Activated CD4-positive, alpha-beta T cell treated with anti-CD3 and anti-CD28 coated beads for 24 hours (primary cell): ENCODE measurements around the gene MYLK.

Experiments used
- DNase-seq, 2 donors: peaks; one replicate each; pipeline ENCODE4 v3.0.0-alpha.2; 2020; ENCODE audit warnings: low read depth in 2 of 2

The MYLK gene

DNA sequence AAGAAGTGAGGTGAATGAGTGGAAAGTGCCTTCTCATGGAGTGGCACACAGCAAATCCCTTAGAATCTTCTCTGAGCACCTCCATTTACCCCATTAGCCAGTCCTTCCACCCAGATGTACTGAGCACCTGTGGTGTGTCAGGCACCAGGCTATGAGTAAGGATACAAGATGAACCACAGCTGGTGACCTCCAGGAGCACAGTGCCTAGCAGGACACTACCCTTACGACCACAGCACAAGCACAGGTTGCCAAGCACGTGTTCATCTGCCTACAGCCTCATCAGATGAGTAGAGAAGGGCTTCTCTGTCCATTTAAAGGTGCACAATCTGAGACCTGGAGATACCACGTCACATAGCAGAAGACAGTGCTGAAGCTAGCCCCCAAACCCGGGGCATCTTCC, 6.2 kb downstream of the MYLK start:
- no peak for DNase-seq

DNA sequence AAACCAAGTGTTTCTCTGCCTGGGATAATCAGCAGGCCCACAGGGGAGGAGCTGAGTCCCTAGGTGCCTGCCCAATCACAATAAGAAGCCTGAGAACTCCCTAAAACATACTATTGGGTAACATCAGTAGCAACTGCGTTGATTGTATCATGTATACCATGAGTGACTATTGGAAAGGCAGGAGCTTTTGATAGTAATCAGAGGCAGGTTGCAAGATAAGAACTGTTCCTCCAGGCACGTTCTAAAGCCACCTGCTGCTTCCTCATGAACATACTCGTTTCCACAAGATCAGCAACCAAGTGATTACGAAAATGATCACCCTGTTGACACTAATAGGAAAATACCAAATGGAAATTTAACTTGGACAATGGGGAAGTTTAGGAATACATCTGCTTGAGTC, 6.7 kb downstream of the MYLK start:
- no peak for DNase-seq

DNA sequence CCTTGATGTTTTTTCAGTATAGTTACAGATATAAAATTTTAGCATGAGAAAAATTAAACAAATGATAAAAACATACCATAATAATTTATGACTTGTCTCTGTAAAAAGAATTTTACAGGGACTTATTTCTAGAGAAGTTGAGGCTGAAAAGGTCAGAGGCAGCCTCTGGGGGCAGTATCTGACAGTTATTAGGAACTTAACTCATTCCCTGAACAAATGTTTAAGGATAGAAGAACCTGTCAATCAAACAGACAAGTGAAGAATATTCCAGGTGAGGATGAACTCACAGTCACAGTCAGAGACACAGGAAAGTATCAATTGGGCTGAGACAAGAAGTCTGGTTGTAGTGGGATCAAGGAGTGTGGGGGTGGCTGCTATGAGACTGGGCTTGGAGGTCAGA, 7.3 kb downstream of the MYLK start:
- no peak for DNase-seq

DNA sequence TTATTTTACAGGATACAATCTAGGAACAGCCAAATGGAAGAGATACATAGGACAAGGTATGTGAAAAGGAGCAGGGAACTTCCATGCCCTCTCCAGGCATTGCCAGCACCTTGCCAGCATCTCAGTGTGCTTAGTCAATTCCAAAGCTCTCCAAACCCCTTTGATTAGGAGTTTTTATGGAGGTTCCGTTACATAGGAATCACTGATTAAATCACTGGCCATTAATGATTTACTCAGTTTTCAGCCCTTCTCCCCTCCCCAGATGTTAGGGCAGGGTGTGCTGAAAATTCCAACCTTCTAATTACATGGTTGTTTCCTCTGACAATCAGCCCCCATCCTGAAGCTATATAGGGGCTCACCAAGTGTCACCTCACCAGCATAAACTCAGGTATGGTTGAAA, 11.5 kb downstream of the MYLK start:
- DNase-seq, result no peak

DNA sequence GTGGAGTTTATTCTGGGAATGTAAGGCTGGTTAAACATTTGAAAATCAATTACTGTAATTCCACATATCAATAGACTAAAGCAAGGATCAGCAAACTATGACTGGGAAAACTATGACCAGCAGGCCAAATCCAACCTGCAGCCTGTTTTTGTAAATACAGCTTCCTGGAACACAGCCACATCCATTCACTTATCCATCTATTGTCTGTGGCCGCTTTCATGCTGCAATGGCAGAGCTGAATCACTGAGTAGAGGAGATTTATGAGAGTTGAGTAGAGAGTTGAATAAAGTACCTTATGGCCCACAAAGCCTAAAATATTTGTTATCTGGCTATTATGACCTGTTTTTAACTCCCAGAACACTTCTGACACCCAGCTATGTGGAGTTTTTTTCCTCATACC, 12.2 kb downstream of the MYLK start:
- DNase-seq, result no peak

DNA sequence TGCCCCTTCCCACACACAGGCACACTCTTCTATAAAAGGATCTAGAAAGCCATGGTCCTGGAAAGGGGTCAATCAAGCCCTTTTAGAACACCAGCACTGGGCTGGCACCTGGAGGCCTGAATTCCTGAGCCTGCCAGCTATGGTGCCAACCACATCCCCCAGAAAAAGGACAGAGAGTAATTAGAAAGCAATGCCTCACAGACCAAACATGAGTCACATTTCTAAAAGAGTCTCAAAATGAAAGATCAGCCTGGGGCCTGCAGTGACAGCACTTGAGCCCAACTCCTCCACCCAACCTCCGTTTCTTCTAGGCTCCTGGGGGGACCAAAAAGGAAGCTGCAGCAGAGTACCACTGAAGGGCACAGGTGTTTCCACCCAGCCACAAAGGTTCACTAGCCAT, 14.1 kb downstream of the MYLK start:
- DNase-seq, result no peak

DNA sequence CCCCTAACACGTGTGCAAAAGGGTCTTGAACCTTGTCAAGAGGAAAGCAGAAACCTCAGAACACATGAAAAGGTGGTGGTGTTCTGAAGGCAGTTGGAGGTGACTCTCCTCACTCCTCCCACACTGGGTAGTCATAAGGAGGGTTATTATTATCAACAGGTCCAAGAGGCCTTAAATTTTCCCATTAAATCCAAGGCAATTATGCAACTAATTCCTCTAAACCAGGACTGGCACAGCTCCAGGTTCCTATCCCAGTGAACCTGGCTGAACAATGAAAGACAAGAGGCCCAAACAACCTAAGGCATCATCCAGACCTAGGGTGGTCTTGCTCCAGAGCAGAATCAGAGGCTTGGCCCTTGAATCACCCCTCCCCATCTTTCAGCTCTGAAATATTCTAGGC, 15.0 kb downstream of the MYLK start:
- no peak for DNase-seq

DNA sequence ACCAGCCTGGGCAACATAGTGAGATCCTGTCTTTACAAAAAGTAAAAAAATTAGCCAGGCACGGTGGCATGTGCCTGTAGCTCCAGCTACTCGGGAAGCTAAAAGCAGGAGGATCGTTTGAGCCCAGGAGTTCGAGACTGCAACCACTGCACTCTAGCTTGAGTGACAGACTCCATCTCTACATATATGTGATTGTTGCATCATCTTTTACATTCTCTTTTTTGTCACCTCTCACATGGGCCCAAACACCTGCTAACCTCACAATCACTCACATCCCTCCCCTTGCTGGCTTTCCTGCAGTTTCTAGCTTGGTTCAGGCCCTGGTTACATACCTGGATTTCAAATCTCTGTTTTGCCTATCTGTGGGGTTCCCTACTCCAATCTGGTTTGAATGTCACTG, 19.4 kb downstream of the MYLK start:
- DNase-seq, result no peak

DNA sequence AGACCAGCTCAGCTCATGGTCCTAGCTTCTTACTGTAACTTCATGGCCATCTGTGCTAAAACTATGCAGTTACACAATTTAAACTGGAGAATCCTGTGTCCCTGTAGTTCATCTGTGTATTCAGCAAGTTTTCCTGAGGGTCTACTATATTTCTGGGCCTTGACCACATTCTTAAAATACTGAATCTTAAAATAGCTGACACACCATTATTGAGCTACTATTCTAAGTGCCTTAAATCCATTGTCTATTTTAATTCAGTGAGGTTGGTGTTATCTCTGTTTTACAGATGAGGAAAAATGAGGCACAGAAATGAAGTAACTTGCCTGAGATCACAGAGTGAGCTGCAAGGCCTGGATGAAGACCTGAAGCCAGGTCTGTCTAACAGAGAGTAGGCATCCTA, 22.0 kb downstream of the MYLK start:
- DNase-seq, result no peak

DNA sequence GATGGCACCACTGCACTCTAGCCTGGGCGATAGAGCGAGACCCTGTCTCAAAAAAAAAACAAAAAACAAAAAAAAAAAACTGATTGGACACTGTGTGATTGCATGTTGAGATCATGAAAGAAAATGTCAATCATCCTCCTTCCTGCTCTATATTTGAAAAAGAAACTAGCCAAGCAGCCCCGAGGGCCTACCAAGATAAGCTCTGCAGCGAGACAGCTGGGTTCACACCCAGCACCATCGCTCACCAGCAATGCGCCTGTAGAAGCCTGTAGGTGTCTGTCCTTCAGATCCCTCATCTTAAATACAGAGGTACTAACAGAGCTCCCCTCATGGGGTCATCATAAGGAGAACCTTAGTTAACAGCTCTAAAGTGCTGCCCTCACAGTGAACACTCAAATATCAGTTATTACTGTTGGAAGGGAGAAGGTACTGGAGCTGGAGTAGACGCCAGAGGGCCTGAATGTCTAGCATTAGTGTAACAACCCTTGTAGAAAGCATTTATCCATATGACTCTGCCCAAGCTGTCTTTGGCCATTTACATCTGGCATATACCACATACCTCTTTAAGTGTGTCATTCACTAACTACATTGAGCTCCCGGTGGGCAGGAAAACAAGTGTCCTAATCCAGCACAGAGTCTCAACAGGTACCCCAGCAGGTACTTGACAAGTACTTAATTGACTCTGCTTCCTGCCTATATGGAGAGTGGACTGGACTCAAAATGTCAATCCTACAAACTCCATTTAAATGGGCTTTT, 22.9 kb downstream of the MYLK start:
- no peak for DNase-seq

DNA sequence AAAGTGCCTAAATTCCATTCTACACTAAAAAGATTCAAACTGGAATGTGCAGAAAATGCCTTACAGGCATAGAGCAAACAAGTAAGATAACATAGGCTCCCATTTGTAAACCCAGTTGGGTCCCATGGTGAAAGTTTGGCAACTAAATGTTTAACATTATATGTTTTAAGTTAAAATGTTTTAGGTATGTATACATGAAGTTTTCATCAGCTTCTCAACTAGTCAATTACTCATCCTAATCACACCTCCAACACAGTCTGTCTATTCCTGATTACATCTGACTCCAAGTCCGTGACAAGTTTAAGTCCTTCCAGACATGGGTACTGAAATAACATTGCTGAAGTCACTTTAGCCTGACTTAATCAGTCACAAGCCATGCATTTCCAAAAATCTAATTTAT, 25.0 kb downstream of the MYLK start:
- DNase-seq, result no peak

DNA sequence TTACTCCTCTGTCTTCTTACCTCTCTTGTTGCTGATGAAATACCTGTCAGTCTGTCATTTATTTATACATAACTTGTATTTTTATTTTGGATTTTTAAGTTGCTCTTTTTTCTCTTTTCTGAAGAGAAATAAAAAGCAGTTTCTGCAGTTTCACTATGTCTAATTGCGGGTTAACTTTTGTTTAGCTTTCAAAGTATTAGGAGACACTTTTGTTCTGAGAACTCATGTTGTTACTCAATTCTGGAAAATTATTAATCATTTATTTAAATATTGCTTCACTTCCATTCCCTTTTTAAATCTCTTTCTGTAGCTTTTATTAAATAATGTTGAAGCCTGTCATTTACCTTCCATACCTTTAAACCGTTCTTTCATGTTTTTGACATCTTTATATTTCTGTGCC, 29.2 kb downstream of the MYLK start:
- DNase-seq, result no peak

DNA sequence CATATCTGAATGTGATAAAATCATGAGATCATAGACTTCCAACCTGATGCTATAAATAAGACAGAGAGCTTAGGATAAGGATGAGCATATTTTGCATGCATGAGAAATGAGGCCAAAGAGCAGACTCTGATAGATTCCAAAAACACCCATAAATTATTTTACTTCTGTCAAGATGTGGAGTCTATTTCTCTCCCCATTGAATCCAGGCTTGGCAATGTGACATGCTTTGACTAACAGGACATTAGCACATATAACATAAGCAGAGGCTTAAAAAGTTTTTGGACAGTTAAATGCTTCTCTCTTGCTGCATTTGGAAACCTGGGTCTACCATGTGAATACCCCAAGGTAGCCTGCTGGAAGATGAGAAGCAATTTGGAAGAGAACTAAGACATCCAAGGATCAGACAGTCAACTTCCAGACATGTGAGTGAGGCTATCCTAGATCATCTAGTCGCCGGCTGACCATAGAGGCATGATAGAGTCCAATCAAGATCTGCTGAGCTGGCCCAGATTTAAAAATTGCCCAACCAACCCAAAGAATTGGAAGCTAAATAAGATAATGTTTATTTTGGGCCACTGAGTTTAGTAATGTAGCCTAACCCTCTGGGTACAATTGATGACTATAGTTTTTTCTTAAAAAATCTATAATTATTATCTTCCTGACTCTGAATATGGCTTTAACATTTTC, 30.3 kb downstream of the MYLK start:
- no peak for DNase-seq

DNA sequence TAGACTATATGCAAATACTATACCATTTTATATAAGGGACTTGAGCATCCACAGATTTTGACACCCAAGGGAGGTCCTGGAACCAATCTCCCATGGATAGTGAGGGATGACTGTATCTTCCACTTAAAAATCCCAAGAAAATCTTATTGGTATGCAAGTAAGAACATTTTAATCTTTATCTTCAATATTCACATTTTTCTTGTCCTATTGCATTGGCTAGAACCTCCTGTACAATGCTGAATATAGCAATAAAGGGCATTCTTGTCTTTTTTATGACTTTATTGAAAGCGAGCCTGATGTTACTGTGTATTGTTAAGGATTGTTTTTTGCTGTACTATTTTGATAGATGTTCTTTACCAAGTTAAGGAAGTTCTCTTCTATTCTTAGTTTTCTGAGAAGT, 36.9 kb downstream of the MYLK start:
- DNase-seq, result no peak

DNA sequence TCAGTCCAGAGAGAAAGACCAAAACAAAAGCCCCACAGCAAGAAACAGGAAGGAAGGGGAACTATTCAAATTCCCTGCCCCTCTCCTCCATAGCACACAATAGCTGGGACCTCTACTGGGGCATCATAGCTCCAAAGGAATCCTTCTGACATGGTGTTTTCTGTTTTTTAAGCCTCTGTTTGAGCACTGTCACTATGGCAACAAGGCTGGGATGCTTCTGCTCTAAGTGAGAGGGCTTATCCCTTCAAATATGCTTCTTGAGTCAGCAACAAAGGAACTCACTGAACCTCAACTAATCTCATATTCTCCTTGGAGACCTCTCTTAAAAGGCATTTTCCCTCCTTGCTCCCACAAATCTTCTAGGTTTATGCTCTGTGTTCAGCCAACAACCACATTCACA, 40.5 kb downstream of the MYLK start:
- DNase-seq, result no peak

DNA sequence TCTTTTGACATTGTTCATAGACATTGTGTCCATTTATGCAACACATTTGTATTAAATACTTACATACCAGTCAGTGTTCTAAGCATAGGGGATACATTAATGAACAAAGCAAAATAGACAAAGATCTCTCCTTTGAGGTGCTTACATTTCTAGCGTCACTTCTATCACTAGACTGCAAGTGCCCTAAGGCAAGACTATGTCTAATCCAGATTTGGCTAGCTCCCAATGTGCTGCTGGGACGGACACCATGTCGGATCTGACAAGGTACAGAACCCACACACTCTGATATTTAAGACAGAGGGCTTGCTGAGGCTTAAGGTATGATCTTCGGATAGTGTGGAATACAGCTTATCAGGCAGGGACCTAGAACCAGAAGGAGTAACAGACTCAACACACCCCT, 41.4 kb downstream of the MYLK start:
- DNase-seq, result no peak

DNA sequence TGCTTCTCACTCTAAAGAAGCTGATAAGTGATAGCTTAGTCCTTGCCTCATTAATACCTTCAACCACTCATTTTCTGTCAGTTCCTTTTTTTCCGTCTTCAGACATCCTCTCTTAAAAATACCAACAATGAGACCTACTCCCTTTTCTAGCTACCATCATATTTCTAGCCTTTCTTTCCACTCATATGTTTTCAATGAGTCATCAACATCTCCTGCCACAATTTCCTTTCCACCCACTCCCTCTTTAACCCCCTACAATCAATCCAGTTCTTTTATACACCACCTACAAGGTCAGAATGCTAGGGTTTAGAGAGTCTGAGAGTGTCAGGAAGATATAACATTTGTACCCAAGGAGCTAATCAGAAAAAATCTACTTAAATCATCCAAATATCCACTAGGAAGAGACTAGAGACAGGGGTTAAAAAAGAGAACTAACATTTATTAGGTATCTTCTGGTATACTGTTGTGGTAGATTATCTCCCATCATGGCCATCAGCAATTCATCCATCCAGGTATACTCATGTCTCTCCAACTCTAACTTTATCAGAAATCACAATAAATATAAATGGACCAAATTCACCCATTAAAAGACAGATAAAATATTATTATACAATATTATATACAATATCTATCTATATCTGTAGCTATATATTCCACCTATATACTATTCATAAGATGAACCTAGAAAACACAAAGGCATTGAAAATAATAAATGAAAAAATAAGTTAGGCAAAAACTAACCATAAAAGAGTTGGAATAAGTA, 42.5 kb downstream of the MYLK start:
- no peak for DNase-seq

DNA sequence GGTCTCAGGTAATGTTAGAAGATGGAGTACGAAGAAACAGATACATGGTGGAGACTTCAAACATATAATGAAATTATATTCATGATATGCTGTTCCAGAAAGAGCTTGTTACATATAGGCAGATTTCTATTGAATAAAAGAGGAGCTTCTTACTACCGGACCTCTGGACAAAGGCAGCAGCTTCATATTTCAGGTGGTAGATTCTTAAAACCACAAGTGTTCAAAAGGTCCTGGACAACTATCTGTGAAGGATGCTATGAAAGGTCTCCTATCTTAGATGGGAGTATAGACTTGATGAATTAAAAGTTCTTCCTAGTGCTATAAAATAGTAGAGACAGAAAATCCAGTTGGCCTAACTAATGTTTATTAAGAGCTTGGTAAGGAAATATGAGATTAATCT, 43.2 kb downstream of the MYLK start:
- DNase-seq, result no peak

DNA sequence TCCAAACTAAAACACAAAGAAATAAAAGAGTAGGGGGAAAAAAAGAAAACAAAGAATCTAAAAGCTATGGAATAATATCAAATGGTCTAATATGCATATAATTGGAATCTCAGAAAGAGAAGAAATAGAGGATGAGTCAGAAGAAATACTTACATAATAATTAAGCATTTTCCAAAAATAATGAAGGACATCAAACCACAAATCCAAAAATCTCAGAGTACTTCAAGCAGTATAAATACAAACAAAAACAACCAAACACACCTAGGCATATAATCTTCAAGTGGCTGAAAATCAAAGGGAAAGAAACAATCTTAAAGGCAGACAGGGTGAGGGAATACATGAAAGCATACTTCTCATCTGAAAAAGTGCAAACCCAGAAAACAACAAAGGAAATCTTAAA, 46.3 kb downstream of the MYLK start:
- no peak for DNase-seq

DNA sequence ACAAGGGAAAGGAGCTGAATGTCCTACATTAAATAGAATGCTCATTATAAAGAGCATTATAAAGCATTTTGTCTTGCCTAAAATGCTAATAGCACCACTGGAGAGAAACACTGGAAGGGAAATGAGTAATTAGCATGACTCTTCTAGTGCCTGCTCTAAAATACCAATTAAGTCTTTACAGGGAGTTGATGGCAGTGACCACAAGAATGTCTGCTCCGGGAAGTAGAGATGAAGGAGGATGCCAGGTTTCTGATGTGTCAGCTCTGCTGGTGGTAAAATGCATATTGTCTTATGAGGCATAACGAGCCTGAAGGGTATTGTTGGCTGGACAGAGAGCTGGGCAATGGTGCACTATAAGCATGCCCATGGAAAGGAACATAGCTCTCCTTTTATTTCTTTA, 49.5 kb downstream of the MYLK start:
- DNase-seq, result no peak

DNA sequence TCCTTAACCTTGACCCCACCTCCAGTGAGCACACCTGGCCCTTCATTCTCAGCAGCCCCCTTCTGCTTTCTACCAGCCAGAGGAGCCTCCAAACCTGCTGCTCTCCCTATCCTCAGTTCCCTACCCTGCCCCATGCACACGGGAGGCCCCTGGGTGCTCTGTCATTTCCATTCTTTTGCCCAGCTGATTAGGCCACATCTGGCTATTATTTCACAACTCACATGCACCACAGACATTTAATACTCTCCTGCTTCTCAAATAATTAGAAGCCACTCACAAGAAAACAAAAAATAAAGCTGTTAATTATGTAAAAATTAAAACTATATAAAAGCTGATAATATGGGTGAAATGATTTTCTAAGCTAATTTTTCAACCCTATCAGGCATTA, 50.7 kb downstream of the MYLK start:
- DNase-seq, result no peak

DNA sequence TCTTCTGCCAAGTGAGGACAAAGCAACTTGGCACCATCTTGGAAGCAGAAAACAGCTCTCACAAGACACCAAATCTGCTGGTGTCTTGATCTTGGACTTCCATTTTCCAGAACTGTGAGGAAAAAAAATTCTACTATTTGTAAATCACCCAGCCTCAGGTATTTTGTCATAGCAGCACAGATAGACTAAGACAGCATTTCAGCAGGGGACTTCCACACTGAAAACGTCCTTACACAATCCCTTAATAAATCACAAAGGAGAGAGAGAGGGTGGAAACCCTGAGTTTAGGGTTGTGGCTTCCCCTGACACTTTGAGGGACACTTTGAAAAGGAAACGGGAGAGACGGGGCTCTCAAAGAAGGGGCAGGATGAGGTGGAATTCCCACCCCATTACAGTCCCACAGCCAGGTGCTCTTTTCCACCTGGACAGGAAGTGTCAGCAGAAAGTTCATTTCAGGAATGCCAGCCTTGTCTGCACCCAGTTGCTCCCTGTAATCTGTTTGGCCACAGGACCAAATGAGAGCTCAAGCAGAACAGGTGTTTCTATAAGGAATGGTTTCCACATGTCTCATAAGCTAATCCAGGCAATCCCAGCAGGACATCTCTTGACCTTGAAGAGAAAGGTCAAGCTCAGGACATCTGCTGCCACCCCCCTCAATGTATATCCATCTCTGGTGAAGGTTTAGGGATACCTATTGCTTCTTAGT, 51.3 kb downstream of the MYLK start:
- DNase-seq, result no peak

DNA sequence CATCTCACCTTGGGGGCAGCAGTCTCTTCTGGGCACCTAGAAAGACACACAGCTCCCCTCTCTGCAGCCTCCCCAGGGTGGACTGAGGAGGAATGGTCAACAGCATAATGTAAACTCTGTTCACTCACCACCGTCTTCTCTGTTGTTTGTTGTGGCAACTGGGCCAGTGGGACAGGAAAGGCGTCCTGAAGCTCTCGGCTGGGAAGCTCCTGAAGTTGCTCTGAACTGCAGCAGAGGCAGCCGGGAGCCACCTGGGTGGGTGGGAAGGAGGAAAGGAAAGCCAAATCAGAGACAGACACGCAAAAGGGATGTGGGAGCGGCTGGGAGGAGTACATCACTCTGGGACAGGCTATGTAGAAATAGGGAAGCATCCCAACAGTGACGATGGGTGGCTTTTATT, 52.7 kb downstream of the MYLK start:
- DNase-seq, result no peak
